ENCODE results near the gene PCDH9. TPM values are rescaled to one million over a fixed set of nuclear protein-coding genes. Genes with fewer than 3 reads are reported as not detected.

Gene PCDH9
- total RNA-seq, 1 donor from 2014 or later = 13.9 TPM

DNA sequence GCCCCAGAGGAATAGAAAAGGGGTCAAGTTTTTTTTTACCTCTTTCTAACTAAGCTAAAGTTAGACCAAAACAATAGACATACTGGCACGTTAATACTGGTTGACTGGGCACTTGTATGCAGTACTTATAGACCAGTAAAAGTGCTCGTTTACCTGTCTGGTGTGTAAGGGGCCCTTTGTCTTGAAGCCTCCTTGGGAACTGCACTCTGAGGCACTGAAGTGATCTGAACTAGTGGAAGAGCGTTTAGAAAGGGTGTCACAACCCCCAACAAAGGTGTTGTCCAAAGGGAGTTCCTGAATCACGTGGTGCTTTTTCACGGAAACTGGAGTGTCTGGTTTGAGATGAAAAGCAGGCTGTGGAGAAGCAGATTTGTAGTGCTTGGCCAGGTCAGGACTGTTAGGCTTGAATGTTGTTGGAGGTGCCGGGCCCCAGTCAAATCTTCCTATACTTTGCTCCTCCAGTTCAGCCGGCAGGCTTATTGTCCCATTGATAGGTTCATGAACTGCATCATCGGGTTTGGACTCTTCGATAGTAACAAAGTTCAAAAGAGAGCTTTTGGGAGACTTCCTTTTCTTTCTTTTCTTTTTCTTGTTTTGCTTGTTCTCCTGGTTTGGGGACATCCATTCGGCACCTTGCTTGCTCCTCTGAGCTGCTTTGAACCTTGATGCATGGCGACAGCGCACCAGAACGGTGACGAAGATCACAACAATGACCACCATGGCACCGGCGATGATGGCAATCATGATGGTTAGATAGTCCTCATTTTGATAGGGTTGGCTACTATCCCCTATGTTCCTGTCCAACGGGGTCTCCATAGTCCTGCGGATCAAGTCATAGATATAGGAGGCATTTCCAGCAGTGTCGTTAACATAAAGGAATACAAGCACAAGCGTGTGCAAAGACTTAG lies 4.6 kb downstream of the PCDH9 start:
- no peak for DNase-seq (ENCODE audit: low read depth)

- DNase-seq (ENCODE audit: low read depth) = peak; percentile 89
Observed at GRCh38 chr13:67224148-67224846, 5.8 kb downstream of the PCDH9 start.

DNA sequence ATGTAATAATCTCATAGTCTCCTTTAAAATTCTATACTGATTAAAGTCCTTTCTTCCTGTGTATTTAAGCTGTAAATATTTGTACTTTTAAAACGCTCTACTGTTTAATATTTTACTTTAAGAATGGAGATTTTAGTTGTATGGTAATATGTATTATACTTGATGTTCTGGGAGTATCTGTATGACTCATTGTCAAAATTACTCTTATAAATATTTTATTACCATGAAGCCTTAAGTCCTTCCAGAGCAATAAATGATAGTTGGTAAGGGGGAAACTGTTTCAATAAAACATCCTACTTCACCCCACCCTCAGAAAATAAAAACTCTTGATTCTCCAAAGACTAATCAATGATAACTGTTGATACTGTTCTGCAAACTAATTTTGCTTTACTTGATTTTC lies 6.4 kb downstream of the PCDH9 start:
- no peak for DNase-seq (ENCODE audit: low read depth)

DNA sequence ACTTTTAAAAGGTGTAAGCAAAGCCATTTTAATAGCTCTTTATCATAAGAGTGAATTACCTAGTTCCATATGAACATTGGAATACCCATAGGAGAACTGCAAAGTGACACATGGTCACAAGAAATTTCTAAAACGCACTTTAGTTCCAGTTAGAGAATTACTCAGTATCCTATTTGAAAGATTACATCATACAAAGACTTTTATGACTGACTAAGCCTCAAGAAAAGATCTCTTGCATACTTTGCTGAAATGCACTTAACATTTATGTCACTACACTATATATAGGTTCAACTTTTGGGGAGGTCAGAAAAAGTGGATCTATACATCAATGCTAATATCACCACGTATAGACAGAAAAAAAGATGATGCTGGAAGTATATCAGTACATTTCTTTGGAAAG lies 7.1 kb downstream of the PCDH9 start:
- DNase-seq (ENCODE audit: low read depth) = peak; percentile 45

DNA sequence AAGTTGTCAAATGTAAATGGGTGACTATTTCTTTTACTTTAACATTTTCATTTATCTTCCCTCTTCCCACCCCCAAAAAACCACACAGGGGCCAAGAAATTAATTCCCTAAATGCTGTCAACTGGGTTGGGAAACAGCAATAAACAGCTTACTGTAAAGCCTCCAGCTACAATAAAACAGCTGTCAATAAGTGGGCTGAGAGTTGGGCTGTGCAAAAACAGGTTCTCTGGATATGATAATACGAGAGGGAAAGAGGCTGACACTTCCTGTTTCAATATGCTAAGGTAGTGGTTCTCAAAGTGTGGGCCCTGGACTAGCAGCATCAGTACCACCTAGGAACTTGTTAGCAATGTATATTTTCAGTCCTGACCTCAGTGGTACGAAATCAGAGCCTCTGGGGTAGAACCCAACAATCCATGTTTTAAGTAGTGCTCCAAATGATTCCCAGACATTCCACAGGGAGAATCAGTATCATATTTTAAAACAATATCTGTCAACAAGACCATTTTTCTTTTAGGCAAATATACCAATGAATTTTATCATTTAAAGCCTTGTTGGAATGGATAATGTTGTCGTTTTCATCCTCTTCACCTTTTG lies 8.4 kb downstream of the PCDH9 start:
- DNase-seq (ENCODE audit: low read depth) = peak; percentile 58

DNA sequence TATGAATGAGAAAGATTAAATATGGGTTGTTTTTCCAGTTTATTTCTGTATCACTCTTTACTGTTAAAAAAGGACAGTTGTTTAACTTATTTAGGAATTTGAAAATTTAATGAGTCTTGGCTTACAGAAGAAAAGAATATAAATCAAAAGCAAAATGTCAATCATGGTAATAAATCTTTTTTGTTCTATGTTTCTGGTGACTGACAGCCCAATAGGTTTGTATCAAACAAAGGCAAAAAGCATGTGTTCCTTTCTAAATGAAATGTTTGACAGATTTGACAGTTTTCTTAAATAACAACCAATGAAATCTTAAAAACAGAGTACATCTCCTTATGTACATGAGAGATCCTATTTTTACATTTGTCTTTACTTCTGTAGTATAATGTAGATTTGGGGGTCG lies 11.0 kb downstream of the PCDH9 start:
- DNase-seq (ENCODE audit: low read depth) = no peak

GRCh38 chr13:67217880-67218279 lies 12.3 kb downstream of the PCDH9 start:
- DNase-seq (ENCODE audit: low read depth) = no peak

- no peak for DNase-seq (ENCODE audit: low read depth)
Observed at GRCh38 chr13:67216864-67217263, 13.3 kb downstream of the PCDH9 start.

GRCh38 chr13:67210208-67210607 lies 19.9 kb downstream of the PCDH9 start:
- no peak for DNase-seq (ENCODE audit: low read depth)

- no peak for DNase-seq (ENCODE audit: low read depth)
Observed at GRCh38 chr13:67208552-67208951, 21.6 kb downstream of the PCDH9 start.

- no peak for DNase-seq (ENCODE audit: low read depth)
Observed at GRCh38 chr13:67204764-67205163, 25.4 kb downstream of the PCDH9 start.

DNA sequence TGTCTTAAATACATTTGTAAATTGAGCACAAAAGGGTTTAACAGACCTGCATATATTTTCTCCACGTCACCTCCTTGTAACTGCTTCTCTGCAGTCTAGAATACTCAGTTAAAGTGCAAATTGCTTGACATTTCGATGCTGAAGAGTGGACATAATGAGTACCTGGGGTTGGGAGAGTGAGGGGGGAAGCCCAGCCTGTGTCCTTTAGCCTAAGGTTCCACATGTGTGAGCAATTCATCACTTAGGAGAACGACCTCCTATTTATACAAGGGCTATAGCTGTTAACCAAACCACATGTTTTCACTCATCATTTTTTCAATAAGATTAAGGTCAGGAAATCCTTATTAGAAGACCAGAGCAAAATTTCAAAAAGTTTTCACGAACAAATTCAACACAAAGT lies 29.5 kb downstream of the PCDH9 start:
- DNase-seq (ENCODE audit: low read depth) = no peak

DNA sequence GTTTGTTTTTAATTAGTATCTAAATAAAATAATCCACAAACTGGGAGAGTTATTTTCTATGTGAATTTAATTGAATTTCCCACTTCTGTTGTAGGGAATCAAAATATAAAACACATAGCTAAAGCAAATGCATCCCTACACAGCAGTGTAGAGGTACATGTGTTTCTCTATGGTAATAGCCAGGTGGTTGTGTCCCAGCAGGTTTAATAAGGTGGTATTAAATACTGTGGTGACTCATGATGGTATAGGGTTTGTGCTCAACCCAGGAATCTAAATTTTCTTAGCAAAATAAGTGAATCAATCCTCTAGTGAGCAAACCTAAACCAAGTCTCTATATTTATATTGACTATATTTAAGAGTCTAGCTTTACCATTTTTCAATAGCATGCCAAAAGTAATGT lies 30.0 kb downstream of the PCDH9 start:
- no peak for DNase-seq (ENCODE audit: low read depth)

DNA sequence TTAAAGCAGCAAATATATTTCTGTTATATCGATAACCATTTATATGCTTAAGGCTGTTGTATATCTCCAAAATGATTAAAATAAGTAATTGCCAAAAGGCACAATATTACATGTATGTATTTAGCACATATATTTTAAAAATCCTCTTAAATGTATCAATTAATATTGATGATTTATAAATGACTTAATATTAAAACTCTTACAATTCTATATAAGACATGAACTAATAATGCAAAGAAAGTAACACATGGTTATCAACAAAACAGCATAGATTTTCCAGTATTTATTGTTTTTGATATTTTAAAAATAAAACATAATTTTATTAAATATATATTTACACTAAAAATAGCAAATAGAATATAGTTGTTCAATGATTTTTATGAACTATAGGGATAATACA lies 32.4 kb downstream of the PCDH9 start:
- DNase-seq (ENCODE audit: low read depth) = no peak

- DNase-seq (ENCODE audit: low read depth) = no peak
Observed at GRCh38 chr13:67193979-67194378, 36.2 kb downstream of the PCDH9 start.

GRCh38 chr13:67192751-67193150 lies 37.4 kb downstream of the PCDH9 start:
- DNase-seq (ENCODE audit: low read depth) = no peak

GRCh38 chr13:67186995-67187569 lies 43.1 kb downstream of the PCDH9 start:
- no peak for DNase-seq (ENCODE audit: low read depth)

- DNase-seq (ENCODE audit: low read depth) = no peak
Observed at GRCh38 chr13:67184247-67184646, 45.9 kb downstream of the PCDH9 start.

DNA sequence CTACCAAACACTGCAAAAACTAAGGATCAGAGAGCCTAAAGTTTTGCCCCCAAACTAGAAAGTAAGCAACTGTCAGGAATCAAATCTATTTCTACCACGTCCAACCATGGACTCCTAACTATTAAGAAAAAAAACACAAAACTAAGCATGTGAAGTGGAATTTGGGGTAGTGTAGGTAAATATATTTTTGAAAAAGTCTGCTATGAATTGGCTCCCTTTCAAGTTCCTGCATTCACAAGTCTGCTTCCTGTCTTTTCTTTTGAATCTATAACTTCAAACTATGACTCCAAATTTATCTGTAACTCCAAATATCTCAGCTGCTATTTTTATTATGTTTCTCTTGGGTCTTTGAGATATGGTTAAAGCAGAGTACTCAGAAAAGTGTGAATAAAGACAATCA lies 47.0 kb downstream of the PCDH9 start:
- no peak for DNase-seq (ENCODE audit: low read depth)

- no peak for DNase-seq (ENCODE audit: low read depth)
Observed at GRCh38 chr13:67175836-67176459, 54.2 kb downstream of the PCDH9 start.

- DNase-seq (ENCODE audit: low read depth) = no peak
Observed at GRCh38 chr13:67168384-67168783, 61.8 kb downstream of the PCDH9 start.

Data from myocyte (in vitro differentiated cells).